ENCODE measurements around the gene SULT1A2. TPM values are rescaled to one million over a fixed set of nuclear protein-coding genes. Genes with fewer than 3 reads are reported as not detected.

SULT1A2 gene
- total RNA-seq, 4 donors from 2014 or later = 0.46 TPM; not detected in 3

DNA sequence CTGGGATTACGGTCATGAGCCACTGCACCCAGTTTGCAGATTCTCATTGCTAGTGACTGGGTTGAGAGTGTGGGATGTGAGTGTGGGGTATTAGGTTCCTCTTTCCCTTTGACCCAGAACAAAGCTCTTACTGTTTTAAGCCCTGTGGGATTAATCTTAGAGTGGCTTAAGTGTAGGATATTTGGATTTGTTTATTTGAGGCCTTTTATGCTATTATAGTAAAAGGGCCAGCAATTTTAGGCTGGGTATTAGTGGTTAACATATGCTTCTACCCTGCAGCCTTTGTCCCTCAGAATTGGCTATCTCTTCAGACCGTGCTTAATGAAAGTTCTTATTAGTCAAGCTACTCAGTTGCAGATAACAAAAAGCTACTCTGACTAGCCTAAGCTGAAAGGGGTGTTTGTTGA lies 39.9 kb downstream of the SULT1A2 start:
- H3K9me3 ChIP-seq = no peaks in the 10 kb centered on the region
- H3K36me3 ChIP-seq = peaks cover 0 to 13% of the 10 kb centered on the region in 2 donors
- no peaks in the 10 kb centered on the region for H3K27me3 ChIP-seq
- no peak for DNase-seq
- in situ Hi-C loops (cut with MboI; ENCODE audit: low sequenced_read_pairs in 4 of 4) = no loop called here
- intact Hi-C loops (cut with DNase I; ENCODE audit: low total_unique reads) = loop anchor here (10.0 kb wide), 1 partner anchor 342 kb away; the partner anchor contains the start of gene XPO6
- ATAC-seq = no peak
- H3K27ac ChIP-seq = no peak overlapping the region
- peaks cover 19 to 22% of the 10 kb centered on the region in 2 donors for H3K4me1 ChIP-seq
- H3K4me3 ChIP-seq = no peak overlapping the region
- TF ChIP-seq POLR2A (IDR thresholded peaks at IDR 0.05) = no peak
- TF ChIP-seq, protein P1, sequence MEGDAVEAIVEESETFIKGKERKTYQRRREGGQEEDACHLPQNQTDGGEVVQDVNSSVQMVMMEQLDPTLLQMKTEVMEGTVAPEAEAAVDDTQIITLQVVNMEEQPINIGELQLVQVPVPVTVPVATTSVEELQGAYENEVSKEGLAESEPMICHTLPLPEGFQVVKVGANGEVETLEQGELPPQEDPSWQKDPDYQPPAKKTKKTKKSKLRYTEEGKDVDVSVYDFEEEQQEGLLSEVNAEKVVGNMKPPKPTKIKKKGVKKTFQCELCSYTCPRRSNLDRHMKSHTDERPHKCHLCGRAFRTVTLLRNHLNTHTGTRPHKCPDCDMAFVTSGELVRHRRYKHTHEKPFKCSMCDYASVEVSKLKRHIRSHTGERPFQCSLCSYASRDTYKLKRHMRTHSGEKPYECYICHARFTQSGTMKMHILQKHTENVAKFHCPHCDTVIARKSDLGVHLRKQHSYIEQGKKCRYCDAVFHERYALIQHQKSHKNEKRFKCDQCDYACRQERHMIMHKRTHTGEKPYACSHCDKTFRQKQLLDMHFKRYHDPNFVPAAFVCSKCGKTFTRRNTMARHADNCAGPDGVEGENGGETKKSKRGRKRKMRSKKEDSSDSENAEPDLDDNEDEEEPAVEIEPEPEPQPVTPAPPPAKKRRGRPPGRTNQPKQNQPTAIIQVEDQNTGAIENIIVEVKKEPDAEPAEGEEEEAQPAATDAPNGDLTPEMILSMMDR (IDR thresholded peaks at IDR 0.05 in 4 of 5, conservative IDR thresholded peaks at IDR 0.05 in 1 of 5) = no peak

DNA sequence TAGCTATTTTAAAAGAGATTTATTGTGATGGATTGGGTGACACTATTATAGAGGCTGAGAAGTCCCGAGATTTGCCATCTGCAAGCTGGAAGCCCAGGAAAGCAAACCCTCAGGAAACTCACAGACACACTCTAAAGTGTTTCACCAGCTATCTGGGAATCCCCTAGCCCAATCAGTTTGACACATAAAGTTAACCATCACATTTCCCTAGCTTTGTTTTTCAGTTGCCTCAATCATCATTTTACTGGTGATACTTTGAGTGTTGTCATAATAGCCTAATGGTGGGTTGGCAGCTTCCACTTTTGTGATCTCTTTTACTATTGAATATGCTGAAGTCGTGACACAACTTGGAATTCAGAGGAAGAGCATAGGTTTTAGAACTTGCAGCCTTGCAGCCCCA lies 41.3 kb downstream of the SULT1A2 start:
- peaks cover 0 to 13% of the 10 kb centered on the region in 2 donors for H3K36me3 ChIP-seq
- TF ChIP-seq, protein P1 (IDR thresholded peaks at IDR 0.05 in 4 of 5, conservative IDR thresholded peaks at IDR 0.05 in 1 of 5) = no peak
- TF ChIP-seq POLR2A (IDR thresholded peaks at IDR 0.05) = no peak
- no peak overlapping the region for H3K27ac ChIP-seq
- peaks cover 12 to 15% of the 10 kb centered on the region in 2 donors for H3K4me1 ChIP-seq
- no peak overlapping the region for H3K4me3 ChIP-seq
- in situ Hi-C loops (cut with MboI; ENCODE audit: low sequenced_read_pairs in 4 of 4) (no loop called here), intact Hi-C loops (cut with DNase I; ENCODE audit: low total_unique reads) (loop anchor here (10.0 kb wide), 1 partner anchor 341 kb away; the partner anchor contains the start of gene XPO6)
- ATAC-seq (no peak), DNase-seq (no peak)
- H3K27me3 ChIP-seq = no peaks in the 10 kb centered on the region
- no peaks in the 10 kb centered on the region for H3K9me3 ChIP-seq

DNA sequence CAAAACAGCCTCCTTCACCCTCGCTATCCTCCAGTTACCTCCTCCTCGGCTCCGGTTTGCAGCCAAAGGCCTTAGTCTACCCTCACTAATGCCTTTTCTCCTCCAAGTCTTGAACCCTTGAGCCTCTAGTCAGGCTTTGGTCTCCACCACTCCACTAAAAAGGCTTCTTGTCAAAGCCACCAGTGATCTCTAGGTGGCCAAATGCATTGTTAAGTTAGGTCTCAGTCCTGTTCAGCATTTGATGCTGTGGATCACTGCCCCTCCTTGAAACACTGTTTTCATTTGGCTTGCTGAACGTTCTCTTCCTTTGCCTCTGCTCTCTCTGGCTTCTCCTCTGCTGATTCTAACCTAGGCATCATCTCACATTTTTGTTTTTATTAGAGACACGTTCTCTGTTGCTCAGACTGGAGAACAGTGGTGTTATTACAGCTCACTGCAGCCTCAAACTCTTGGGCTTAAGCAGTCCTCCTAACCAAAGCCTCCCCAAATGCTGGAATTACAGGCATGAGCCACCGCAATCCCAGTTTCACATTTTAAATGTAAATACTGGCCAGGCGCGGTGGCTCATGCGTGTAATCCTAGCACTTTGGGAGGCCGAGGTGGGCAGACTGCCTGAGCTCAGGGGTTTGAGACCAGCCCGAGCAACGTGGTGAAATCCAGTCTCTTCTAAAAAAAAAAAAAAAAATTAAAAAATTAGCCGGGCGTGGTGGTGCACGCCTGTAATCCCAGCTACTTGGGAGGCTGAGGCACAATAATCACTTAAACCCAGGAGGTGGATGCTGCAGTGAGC lies 42.0 kb downstream of the SULT1A2 start:
- DNase-seq = no peak
- H3K9me3 ChIP-seq = no peaks in the 10 kb centered on the region
- in situ Hi-C loops (cut with MboI; ENCODE audit: low sequenced_read_pairs in 4 of 4) (loop anchor here in 3 of 4 donors (5.0 kb wide), 1 partner anchor 63 kb away; the partner anchor contains the start of genes APOBR (in 3 of the 3) and CLN3 (in 3 of the 3)), intact Hi-C loops (cut with DNase I; ENCODE audit: low total_unique reads) (loop anchor here (1.0 to 10.0 kb wide), 2 partner anchors 64 to 340 kb away; partner anchors contain the start of gene XPO6)
- peak overlapping the region; percentile 50 to 71 (median 68) for H3K4me3 ChIP-seq
- no peaks in the 10 kb centered on the region for H3K27me3 ChIP-seq
- H3K27ac ChIP-seq = peak overlapping the region; percentile 92 to 94 (median 94)
- TF ChIP-seq, protein P1 (IDR thresholded peaks at IDR 0.05 in 4 of 5, conservative IDR thresholded peaks at IDR 0.05 in 1 of 5) = no peak
- no peak for TF ChIP-seq POLR2A (IDR thresholded peaks at IDR 0.05)
- ATAC-seq = no peak
- H3K4me1 ChIP-seq = peaks cover 12 to 15% of the 10 kb centered on the region in 2 donors
- peaks cover 0 to 13% of the 10 kb centered on the region in 2 donors for H3K36me3 ChIP-seq

DNA sequence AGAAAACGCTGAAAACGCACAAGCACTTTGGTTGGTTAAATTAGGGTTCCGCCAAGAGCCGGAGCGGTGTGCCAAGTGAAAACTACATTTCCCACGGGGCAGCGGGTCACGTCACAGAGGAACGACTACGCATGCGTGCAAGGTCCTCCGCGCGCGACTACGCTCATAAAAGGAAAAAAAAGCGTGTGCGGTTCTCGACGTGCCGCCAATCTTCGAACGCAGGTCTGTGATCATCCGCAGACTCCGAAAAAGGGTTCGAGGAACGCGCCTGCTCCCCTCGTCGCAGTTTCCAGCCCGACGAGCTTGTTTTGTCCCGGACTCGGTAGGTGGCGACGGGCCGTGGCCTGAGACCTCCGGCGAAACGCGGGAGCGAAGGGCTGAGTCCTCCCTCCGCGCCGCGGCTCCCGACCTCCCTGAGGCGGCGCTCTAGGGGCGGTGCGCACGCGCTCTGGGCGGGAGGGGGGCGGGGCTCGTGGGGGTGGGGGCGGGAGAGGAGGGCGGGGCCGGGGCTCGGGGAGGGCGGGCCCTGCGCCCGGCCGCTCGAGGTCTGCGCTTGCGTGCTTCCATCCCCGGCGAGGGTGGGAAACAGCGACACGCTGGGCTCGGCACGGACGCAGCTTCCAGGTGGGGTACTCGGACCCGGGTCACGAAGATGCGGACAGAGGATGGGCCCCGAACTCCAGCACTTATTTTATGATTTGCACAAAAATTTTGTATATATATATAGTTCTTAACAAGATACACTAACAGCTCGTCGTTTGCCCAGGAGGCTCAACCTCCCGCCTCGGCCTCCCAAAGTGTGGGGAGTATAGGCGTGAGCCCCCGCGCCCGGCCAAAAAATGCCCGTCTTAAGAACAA lies 42.8 kb downstream of the SULT1A2 start, which contains the start of gene SGF29:
Gene SGF29, plus strand, starts transcription at position 145 of the 858 bp plus-strand sequence. CDS start 27,150 bp downstream, outside the sequence.
- Histone ChIP-seq H3K4me1 (peaks cover 12 to 15% of the 10 kb centered on the region in 2 donors), H3K27ac (peak within 1 kb of the TSS; percentile 92 to 94 (median 94)), H3K36me3 (peaks cover 0 to 10% of the 10 kb centered on the region in 2 donors), H3K4me3 (peak within 1 kb of the TSS; percentile 66 to 71 (median 70)), H3K9me3 (no peaks in the 10 kb centered on the region), H3K27me3 (no peaks in the 10 kb centered on the region)
- in situ Hi-C loops (cut with MboI; ENCODE audit: low sequenced_read_pairs in 4 of 4) = loop anchor here in 3 of 4 donors (5.0 kb wide), 1 partner anchor 62 kb away; the partner anchor contains the start of genes APOBR (in 3 of the 3) and CLN3 (in 3 of the 3)
- TF ChIP-seq, protein P1 (IDR thresholded peaks at IDR 0.05 in 4 of 5, conservative IDR thresholded peaks at IDR 0.05 in 1 of 5) = peak in 4 of 5 experiments; percentile 16 to 42 (median 30)
- peak; percentile 89 to 96 for TF ChIP-seq POLR2A (IDR thresholded peaks at IDR 0.05)
- intact Hi-C loops (cut with DNase I; ENCODE audit: low total_unique reads) = loop anchor here (1.0 to 10.0 kb wide), 2 partner anchors 63 to 339 kb away; partner anchors contain the start of gene XPO6
- peak; percentile 97 to 98 for ATAC-seq
- DNase-seq = peak; percentile 87 to 91

All from gastrocnemius medialis (tissue), 4 donors.